GM13976 (cell line): Measurements from ENCODE around the gene ADAMTS8.
A peak's percentile ranks its signal among the peaks of the same experiment; 100 is the strongest.

Experiments used
- DNase-seq: peaks from one replicate; pipeline ENCODE4 v3.0.0; 2012; ENCODE audit warnings: low spot score
- CTCF ChIP-seq: IDR thresholded peaks from 2 replicates; pipeline ENCODE4 v1.5.1; 2012; ENCODE audit warnings: borderline replicate concordance, mild to moderate bottlenecking; ENCODE audit not compliant: insufficient read depth; ENCODE audit errors: extremely low read depth, missing control alignments, control extremely low read depth
- in situ Hi-C: fragments of 300-500 bp; cut with MboI; formaldehyde crosslinking; loops from one replicate; pipeline ENCODE4 v1.12.0; 2022; ENCODE audit warnings: low sequenced_read_pairs, mixed read lengths, inconsistent platforms; ENCODE audit not compliant: unreplicated experiment

Gene ADAMTS8

DNA sequence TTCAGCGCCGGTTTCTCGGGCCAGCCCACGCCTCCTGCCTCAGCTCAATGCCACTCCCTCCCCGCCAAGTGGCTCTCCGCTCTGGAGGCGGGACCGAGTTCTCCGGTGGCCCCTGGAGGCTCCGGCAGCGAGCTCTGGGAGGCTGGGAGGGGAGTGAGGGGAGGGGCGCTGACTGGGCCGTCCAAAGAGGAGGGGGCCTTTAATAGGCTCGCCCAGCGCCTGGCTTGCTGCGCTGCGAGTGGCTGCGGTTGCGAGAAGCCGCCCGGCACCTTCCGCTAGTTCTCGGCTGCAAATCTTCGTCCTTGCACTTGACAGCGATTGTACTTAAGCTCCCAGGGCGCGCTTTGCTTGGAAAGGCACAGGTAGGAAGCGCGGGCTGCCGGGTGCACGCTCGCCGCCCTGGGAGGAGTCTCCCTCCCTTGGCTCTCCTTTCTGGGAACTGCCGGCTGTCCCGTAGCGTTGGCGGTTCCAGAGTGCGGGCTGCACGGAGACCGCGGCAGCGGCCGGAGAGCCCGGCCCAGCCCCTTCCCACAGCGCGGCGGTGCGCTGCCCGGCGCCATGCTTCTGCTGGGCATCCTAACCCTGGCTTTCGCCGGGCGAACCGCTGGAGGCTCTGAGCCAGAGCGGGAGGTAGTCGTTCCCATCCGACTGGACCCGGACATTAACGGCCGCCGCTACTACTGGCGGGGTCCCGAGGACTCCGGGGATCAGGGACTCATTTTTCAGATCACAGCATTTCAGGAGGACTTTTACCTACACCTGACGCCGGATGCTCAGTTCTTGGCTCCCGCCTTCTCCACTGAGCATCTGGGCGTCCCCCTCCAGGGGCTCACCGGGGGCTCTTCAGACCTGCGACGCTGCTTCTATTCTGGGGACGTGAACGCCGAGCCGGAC lies 20.3 kb upstream of the ADAMTS8 start, which contains the start of gene ADAMTS15:
TSS of gene ADAMTS15 (plus strand) at position 230 of the 894 bp plus-strand sequence. CDS start at position 559, 329 bp downstream.
- DNase-seq: peak; percentile 73
- in situ Hi-C loops: no loop called here
- no peak for TF ChIP-seq CTCF

DNA sequence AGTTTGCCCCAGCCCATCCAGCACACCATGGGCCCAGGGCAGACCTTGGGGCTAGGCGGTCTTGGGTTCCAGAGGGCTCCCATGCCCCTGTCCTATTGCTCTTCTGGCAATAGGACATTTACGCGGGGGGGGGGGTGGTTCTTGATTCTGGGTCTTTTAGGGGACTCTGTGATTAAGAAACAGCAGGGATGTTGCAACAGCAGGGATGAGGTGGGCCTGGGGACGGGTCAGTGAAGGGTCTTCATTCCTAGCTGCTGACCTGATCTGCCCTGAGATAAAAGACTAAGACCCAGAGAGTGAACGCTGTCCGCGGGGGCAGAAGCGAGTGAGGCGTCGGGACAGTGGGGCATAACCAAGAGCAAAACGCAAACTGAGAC lies 19.6 kb upstream of the ADAMTS8 start:
- TF ChIP-seq CTCF: no peak
- no peak for DNase-seq
- in situ Hi-C loops: no loop called here

- no peak for DNase-seq
- TF ChIP-seq CTCF: no peak
- in situ Hi-C loops: no loop called here
Observed at GRCh38 chr11:130445788-130446187, 17.4 kb upstream of the ADAMTS8 start.

GRCh38 chr11:130442737-130443136 lies 14.3 kb upstream of the ADAMTS8 start:
- in situ Hi-C loops: no loop called here
- DNase-seq: no peak
- no peak for TF ChIP-seq CTCF

GRCh38 chr11:130441719-130442118 lies 13.3 kb upstream of the ADAMTS8 start:
- no peak for TF ChIP-seq CTCF
- no peak for DNase-seq
- in situ Hi-C loops: no loop called here

GRCh38 chr11:130439876-130440275 lies 11.5 kb upstream of the ADAMTS8 start:
- in situ Hi-C loops: loop anchor here (10.0 kb wide), 1 partner anchor 425 kb away; no protein-coding TSS in a partner anchor
- DNase-seq: no peak
- no peak for TF ChIP-seq CTCF
